HEK293 (cell line): ENCODE measurements around the gene KRT7.

ENCODE experiments used
- CTCF ChIA-PET: fragments of 350-600 bp; formaldehyde crosslinking; extraction: SDS; loops from one replicate; lab custom pipeline; 2021; ENCODE audit warnings: antibody characterized with exemption; lab: Yijun Ruan, JAX
- POLR2A ChIA-PET: fragments of 300-600 bp; formaldehyde crosslinking; extraction: SDS; loops from one replicate; lab custom pipeline; 2020; ENCODE audit warnings: antibody characterized with exemption, inconsistent platforms; lab: Yijun Ruan, JAX
- H3K27ac ChIP-seq: fragments of 200-500 bp; sonication (Bioruptor generic); 2 replicates; pipeline ENCODE4 v1.5.1; 2014; ENCODE audit warnings: low read depth, low read length, control low read depth, inconsistent platforms; ENCODE audit errors: extremely low read depth
- H3K36me3 ChIP-seq, 2 experiments: fragments of 200-500 bp in 1 of 2; sonication (Bioruptor generic) in 1 of 2; 1 replicate in 1 of 2; 2 replicates in 1 of 2; pipeline ENCODE4 v1.5.1; 2014 to 2017; ENCODE audit warnings: inconsistent platforms in 2 of 2, low read length in 2 of 2; ENCODE audit not compliant: control insufficient read depth in 2 of 2, insufficient read depth in 1 of 2
- H3K4me1 ChIP-seq: fragments of 200-500 bp; sonication (Bioruptor generic); 2 replicates; pipeline ENCODE4 v1.5.1; 2014; ENCODE audit warnings: mild to moderate bottlenecking, low read length, inconsistent platforms; ENCODE audit not compliant: control insufficient read depth, insufficient read depth
- H3K4me3 ChIP-seq: 2 replicates; pipeline ENCODE4 v1.5.1; 2011; ENCODE audit warnings: low read depth, mild to moderate bottlenecking, control low read depth, low read length, moderate library complexity
- H3K9me3 ChIP-seq: fragments of 200-500 bp; sonication (Bioruptor generic); 2 replicates; pipeline ENCODE4 v1.5.1; 2014; ENCODE audit warnings: low read depth, low read length, inconsistent platforms; ENCODE audit not compliant: control insufficient read depth, insufficient read depth
- AEBP2 ChIP-seq: fragments of 450-650 bp; formaldehyde crosslinking; IDR thresholded peaks from 2 replicates; pipeline ENCODE4 v1.5.1; 2016; ENCODE audit warnings: missing biosample characterization, missing genetic modification characterization, borderline replicate concordance
- KLF16 ChIP-seq: fragments of 450-650 bp; formaldehyde crosslinking; IDR thresholded peaks from 2 replicates; pipeline ENCODE4 v1.5.1; 2017; ENCODE audit warnings: missing biosample characterization, missing genetic modification characterization
- PRDM2 ChIP-seq: fragments of 450-650 bp; formaldehyde crosslinking; IDR thresholded peaks from 2 replicates; pipeline ENCODE4 v1.5.1; 2016; ENCODE audit warnings: missing biosample characterization, missing genetic modification characterization, borderline replicate concordance
- REST ChIP-seq: fragments of 450-650 bp; formaldehyde crosslinking; IDR thresholded peaks from 2 replicates; pipeline ENCODE4 v1.5.1; 2016; ENCODE audit warnings: missing biosample characterization, missing genetic modification characterization
- YY1 ChIP-seq: fragments of 450-650 bp; formaldehyde crosslinking; IDR thresholded peaks from 2 replicates; pipeline ENCODE4 v1.5.1; 2018; ENCODE audit warnings: missing biosample characterization, missing genetic modification characterization
- ZBTB6 ChIP-seq: fragments of 450-650 bp; formaldehyde crosslinking; IDR thresholded peaks from 2 replicates; pipeline ENCODE4 v1.5.1; 2017; ENCODE audit warnings: missing biosample characterization, missing genetic modification characterization
- ZNF223 ChIP-seq: fragments of 450-650 bp; formaldehyde crosslinking; IDR thresholded peaks from 2 replicates; pipeline ENCODE4 v1.5.1; 2016; ENCODE audit warnings: missing biosample characterization, missing genetic modification characterization
- ZNF274 ChIP-seq, 2 experiments: fragments of 200-500 bp in 1 of 2; fragments of 450-650 bp in 1 of 2; sonication (Bioruptor generic) in 1 of 2; formaldehyde crosslinking in 1 of 2; IDR thresholded peaks; 2 replicates each; pipeline versions ENCODE4 v1.5.1 to v1.6.1; 2014 to 2016; ENCODE audit warnings: borderline replicate concordance in 1 of 2, inconsistent platforms in 1 of 2, low read length in 1 of 2, missing biosample characterization in 1 of 2, missing genetic modification characterization in 1 of 2
- ZNF341 ChIP-seq: fragments of 450-650 bp; formaldehyde crosslinking; IDR thresholded peaks from 2 replicates; pipeline ENCODE4; 2016; ENCODE audit warnings: low read depth, missing biosample characterization, missing genetic modification characterization
- ZNF645 ChIP-seq: fragments of 450-650 bp; formaldehyde crosslinking; IDR thresholded peaks from 2 replicates; pipeline ENCODE4; 2016; ENCODE audit warnings: missing biosample characterization, missing genetic modification characterization
- ZNF747 ChIP-seq: fragments of 450-650 bp; formaldehyde crosslinking; IDR thresholded peaks from 2 replicates; pipeline ENCODE4 v1.5.1; 2016; ENCODE audit warnings: missing biosample characterization, missing genetic modification characterization
- ZNF76 ChIP-seq: fragments of 450-650 bp; formaldehyde crosslinking; IDR thresholded peaks from 2 replicates; pipeline ENCODE4; 2016; ENCODE audit warnings: low read depth, missing biosample characterization, missing genetic modification characterization, borderline replicate concordance
- ZNF785 ChIP-seq: fragments of 450-650 bp; formaldehyde crosslinking; IDR thresholded peaks from 2 replicates; pipeline ENCODE4 v1.5.1; 2016; ENCODE audit warnings: missing biosample characterization, missing genetic modification characterization

Gene KRT7

GRCh38 chr12:52278575-52279421 lies 45.8 kb downstream of the KRT7 start (continued):
- TF ChIP-seq KLF16 (tag by site-specific recombination), result no peak
- no peak for TF ChIP-seq REST (tag by site-specific recombination)
- TF ChIP-seq ZNF645 (tag by site-specific recombination), result no peak

GRCh38 chr12:52279422-52280318 lies 46.6 kb downstream of the KRT7 start:
- Histone ChIP-seq H3K27ac (peak overlapping the region; percentile 1; the same call in 1 of the 2 replicates), H3K4me1 (no peaks in the 10 kb centered on the region; the same call in 1 of the 2 replicates), H3K36me3 (no peaks in the 10 kb centered on the region), H3K9me3 (no peaks in the 10 kb centered on the region), H3K4me3 (no peak overlapping the region)
- ChIA-PET POLR2A (interaction anchor here (0.7 to 1.7 kb wide), 6 partner anchors 10 to 122 kb away, joined by 3 to 6 read pairs (median 4); partner anchors contain the start of gene KRT80), CTCF (interaction anchor here (0.5 to 7.3 kb wide), 65 partner anchors 8 to 1579 kb away, joined by 3 to 98 read pairs (median 4); partner anchors contain the start of genes KRT80 and KRT81)
- TF ChIP-seq ZNF747 (tag by site-specific recombination) (no peak), ZNF785 (tag by site-specific recombination) (0 out of 2 replicates have a peak, but pooled peaks have one; percentile 49), ZNF341 (tag by site-specific recombination) (0 out of 2 replicates have a peak, but pooled peaks have one; percentile 7)

- peak overlapping the region; percentile 1; the same call in 1 of the 2 replicates for H3K27ac ChIP-seq
- H3K4me3 ChIP-seq, result no peak overlapping the region
- ChIA-PET CTCF (interaction anchor here (0.7 to 7.3 kb wide), 26 partner anchors 13 to 700 kb away, joined by 3 to 98 read pairs (median 5); no protein-coding TSS in a partner anchor), POLR2A (interaction anchor here (0.7 to 1.7 kb wide), 5 partner anchors 10 to 123 kb away, joined by 3 to 5 read pairs (median 3); partner anchors contain the start of gene KRT80)
- no peaks in the 10 kb centered on the region for H3K9me3 ChIP-seq
- no peaks in the 10 kb centered on the region; the same call in 1 of the 2 replicates for H3K4me1 ChIP-seq
- H3K36me3 ChIP-seq, result no peaks in the 10 kb centered on the region
- TF ChIP-seq ZNF76 (tag by site-specific recombination) (no peak), AEBP2 (no peak), PRDM2 (tag by site-specific recombination) (no peak), YY1 (tag by site-specific recombination) (no peak), ZNF223 (no peak), ZBTB6 (tag by site-specific recombination) (no peak), ZNF274 (IDR thresholded peaks at IDR 0.05; ENCODE audit: low read length) (no peak), ZNF274 (tag by site-specific recombination; IDR thresholded peaks at IDR 0.05; ENCODE audit: borderline replicate concordance) (no peak), KLF16 (tag by site-specific recombination) (no peak)
Observed at GRCh38 chr12:52280319-52280795, 47.3 kb downstream of the KRT7 start.
